ENCODE data around the gene CCDC15.

GRCh38 chr11:125057693-125058016 lies 103.7 kb downstream of the CCDC15 start:
- TF ChIP-seq CTCF (conservative IDR thresholded peaks at IDR 0.05; ENCODE audit: low read depth, low read length) (no peak), EZH2 (IDR thresholded peaks at IDR 0.05; ENCODE audit: low read length, unreplicated experiment) (no peak)

All from PC-3 (cell line).